Pancreas (tissue), 10 donors: ENCODE data around the gene IL26. TPM values are rescaled to one million over a fixed set of nuclear protein-coding genes. Genes with fewer than 3 reads are reported as not detected.

Experiments used
- ATAC-seq, 4 donors: fragments of 200-7000 bp; cut with Tn5 transposase; one replicate each; pipeline versions ENCODE4 v1.8.0 to v1.9.1; 2020; ENCODE audit warnings: mild to moderate bottlenecking in 4 of 4, moderate library complexity in 4 of 4
- DNase-seq, 6 donors: peaks; one replicate each; pipeline ENCODE4 v3.0.0-alpha.2; 2020
- FAIRE-seq: peaks from 2 replicates; lab custom pipeline; 2012; peaks lifted over from hg19 to GRCh38; lab: Jason Lieb, UNC
- H3K27ac ChIP-seq, 4 donors: fragments of 200-600 bp; sonication (generic); 1 replicate in 3 of 4; 2 replicates in 1 of 4; pipeline versions ENCODE4 v1.5.0 to v1.8.0; 2020
- H3K27me3 ChIP-seq, 4 donors: fragments of 200-600 bp; one replicate each; pipeline ENCODE4 v1.8.0; 2021
- H3K36me3 ChIP-seq, 3 donors: fragments of 200-600 bp; sonication (generic) in 1 of 3; one replicate each; pipeline versions ENCODE4 v1.5.0 to v1.8.0; 2020 to 2021
- H3K4me1 ChIP-seq, 3 donors: fragments of 200-600 bp; one replicate each; pipeline ENCODE4 v1.8.0; 2021
- H3K4me3 ChIP-seq, 4 donors: fragments of 200-600 bp; sonication (generic) in 2 of 4; one replicate each; pipeline versions ENCODE4 v1.5.0 to v1.8.0; 2020 to 2021
- H3K9me3 ChIP-seq, 4 donors: fragments of 200-600 bp; one replicate each; pipeline ENCODE4 v1.8.0; 2021
- WGBS, 2 donors: extraction: QIAGEN DNeasy Blood & Tissue Kit; methylation state at CpG; one replicate each; pipeline ENCODE4 v1.1.7; 2013; 5-methylcytosine and 5-hydroxymethylcytosine counted together
- intact Hi-C, 3 donors: fragments of 100-400 bp; cut with DNase I; formaldehyde crosslinking; loops; one replicate each; pipeline versions ENCODE4 v1.11.1 to v1.14.2; 2022
- polyA plus RNA-seq, 2 donors: library from polyadenylated mRNA; stranded (reverse); fragments of 200-250 nt; gene quantifications; one replicate each; pipeline ENCODE4 v1.2.3, GENCODE V29; 2013
- total RNA-seq, 6 donors: library from RNA; stranded (reverse); fragmentation: NEBNext Ultra II Directional in 4 of 6; extraction: Animal tissue kit (Norgen Biotek cat#: 25700) in 4 of 6; gene quantifications; one replicate each; pipeline versions ENCODE4 v1.2.1 to v1.2.4, GENCODE V29; 2021 to 2023
- TF ChIP-seq, protein P1 (sequence below), 4 donors: fragments of 200-600 bp; sonication (generic) in 3 of 4; IDR thresholded peaks; one replicate each; pipeline versions ENCODE4 v1.5.0 to v1.8.0; 2021; ENCODE audit warnings: antibody characterized with exemption in 4 of 4
- donor health status: healthy with polysubstance abuse.
- donor health status: DM: no; HTN: no; CAD: no; lungs with moderate emphysema.
- donor health status: DM: no; HTN: no; CAD: no.
- donor health status: control.
- donor health status: control.
- donor health status: Bipolar disorder and iron deficiency.
- donor health status: DM: yes; HTN: yes; CAD: no.
- donor health status: DM: no; HTN: no; CAD: no.
- donor health status: DM: no; HTN: no; CAD: no.
- donor health status: DM: yes; HTN: yes; CAD: no.

IL26 gene
- total and polyA plus RNA-seq, 8 donors, result not detected

DNA sequence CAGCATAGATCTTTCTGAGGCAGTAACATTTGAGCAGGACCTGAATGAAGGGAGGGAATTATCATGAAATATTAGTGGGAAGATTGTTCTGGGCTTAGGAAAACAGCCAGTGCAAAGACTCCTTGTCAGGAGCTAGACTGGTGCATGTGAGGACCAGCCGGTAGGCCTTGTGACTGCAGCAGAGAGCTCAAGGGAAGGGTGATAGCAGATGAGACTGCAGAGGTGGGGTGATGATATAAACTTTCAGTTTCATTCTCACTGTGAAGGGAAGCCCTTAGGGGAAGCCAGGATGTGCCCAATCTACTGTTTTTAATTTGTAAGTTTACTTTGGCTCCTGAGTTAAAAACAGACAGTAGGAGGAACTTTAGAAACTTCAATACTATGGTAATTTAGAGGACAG lies 15.4 kb upstream of the IL26 start:
- Histone ChIP-seq H3K4me3 (no peak overlapping the region), H3K36me3 (no peaks in the 10 kb centered on the region), H3K27ac (no peak overlapping the region), H3K4me1 (peaks cover 0 to 5% (median 0%) of the 10 kb centered on the region in 3 donors), H3K27me3 (no peaks in the 10 kb centered on the region), H3K9me3 (no peaks in the 10 kb centered on the region)
- FAIRE-seq (no peak), ATAC-seq (peak in 2 of 4 donors; percentile 34 to 56), DNase-seq (no peak)
- TF ChIP-seq, protein P1, sequence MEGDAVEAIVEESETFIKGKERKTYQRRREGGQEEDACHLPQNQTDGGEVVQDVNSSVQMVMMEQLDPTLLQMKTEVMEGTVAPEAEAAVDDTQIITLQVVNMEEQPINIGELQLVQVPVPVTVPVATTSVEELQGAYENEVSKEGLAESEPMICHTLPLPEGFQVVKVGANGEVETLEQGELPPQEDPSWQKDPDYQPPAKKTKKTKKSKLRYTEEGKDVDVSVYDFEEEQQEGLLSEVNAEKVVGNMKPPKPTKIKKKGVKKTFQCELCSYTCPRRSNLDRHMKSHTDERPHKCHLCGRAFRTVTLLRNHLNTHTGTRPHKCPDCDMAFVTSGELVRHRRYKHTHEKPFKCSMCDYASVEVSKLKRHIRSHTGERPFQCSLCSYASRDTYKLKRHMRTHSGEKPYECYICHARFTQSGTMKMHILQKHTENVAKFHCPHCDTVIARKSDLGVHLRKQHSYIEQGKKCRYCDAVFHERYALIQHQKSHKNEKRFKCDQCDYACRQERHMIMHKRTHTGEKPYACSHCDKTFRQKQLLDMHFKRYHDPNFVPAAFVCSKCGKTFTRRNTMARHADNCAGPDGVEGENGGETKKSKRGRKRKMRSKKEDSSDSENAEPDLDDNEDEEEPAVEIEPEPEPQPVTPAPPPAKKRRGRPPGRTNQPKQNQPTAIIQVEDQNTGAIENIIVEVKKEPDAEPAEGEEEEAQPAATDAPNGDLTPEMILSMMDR (IDR thresholded peaks at IDR 0.05), result no peak
- intact Hi-C loops, result no loop called here
- 77 to 80% methylated on average over 1 of the region's 1 CpG for WGBS, 2 donors

DNA sequence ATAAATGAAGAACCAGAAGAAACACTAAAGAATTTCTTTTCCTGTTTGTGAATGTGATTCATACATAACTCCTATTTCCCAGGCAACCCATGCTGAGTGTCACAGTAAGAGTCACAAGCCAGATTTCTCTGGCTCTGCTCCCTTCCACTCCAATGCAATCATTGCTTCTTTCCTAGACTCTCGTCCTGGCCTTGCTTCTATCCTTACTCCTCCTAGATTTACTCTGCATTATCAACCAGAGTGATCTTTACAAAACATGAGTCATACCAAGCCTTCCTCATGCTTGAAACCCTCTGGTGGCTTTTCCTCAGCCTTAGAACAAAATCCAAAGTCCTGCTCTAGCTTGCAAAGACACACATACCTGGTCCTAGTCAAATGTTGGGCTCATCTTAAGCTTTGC lies 14.5 kb upstream of the IL26 start:
- Histone ChIP-seq H3K36me3 (no peaks in the 10 kb centered on the region), H3K27me3 (no peaks in the 10 kb centered on the region), H3K27ac (no peak overlapping the region), H3K4me1 (peaks cover 0 to 6% (median 0%) of the 10 kb centered on the region in 3 donors), H3K9me3 (no peaks in the 10 kb centered on the region), H3K4me3 (no peak overlapping the region)
- 42 to 45% methylated on average over 1 of the region's 1 CpG for WGBS, 2 donors
- DNase-seq, result peak in 1 of 6 donors; percentile 35
- intact Hi-C loops, result no loop called here
- no peak for FAIRE-seq
- ATAC-seq, result peak; percentile 11 to 58 (median 40)
- TF ChIP-seq, protein P1 (IDR thresholded peaks at IDR 0.05), result no peak

DNA sequence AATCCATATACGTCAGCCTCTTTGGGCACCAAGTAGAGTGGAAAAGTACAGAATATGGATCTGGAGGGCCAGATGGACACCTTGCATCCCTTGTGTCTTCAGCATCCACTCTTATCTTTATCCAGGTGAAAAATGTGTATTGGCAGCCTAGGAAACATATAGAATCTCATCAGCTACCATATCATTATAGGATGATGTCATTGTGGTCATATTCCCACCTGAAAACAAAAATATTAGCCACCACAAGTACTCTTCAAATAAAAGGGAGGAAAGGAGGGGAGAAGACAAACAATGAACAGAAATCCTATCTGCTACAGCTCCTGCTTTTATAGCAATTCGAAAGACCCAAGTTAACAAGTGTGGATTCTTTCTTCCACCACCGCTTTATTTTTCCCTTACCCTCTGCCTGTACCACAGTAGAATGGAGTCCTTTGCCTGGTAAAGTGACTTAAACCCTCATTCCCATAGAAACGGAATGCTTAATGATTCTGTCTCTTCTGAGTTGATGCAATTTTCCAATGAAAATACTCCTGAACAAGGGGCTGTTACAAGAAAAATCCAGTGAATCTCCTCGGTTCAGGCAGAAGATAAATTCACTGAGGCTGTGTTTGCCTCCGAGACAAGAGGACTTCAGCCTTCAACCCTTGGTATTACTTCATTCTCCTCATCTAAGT lies 13.8 kb upstream of the IL26 start:
- 82 to 87% methylated on average over 6 of the region's 6 CpGs for WGBS, 2 donors
- intact Hi-C loops, result no loop called here
- FAIRE-seq, result no peak

DNA sequence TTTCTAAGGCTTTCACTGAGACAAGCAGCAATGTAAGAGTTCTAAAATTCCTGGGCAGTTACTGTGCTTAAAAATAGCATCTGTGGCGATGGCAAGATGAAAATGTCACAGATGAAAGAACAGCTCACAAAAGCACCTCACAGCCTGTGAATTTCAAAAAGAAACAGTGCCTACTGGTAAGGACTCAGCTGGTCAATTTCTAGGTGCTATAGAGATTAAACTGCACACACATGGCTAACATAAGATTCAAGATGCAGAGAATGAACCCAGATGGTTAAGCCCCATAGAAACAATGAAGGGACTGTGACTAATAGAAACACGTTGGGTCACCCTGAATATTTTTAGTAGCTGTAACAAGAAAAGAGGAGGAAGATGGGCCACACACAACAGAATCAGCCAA lies 12.0 kb upstream of the IL26 start:
- H3K4me1 ChIP-seq, result peaks cover 0 to 6% (median 0%) of the 10 kb centered on the region in 3 donors
- DNase-seq (no peak), FAIRE-seq (no peak), ATAC-seq (no peak)
- H3K36me3 ChIP-seq, result no peaks in the 10 kb centered on the region
- TF ChIP-seq, protein P1 (IDR thresholded peaks at IDR 0.05), result no peak
- WGBS, 2 donors, result 72% methylated on average over 2 of the region's 2 CpGs
- H3K9me3 ChIP-seq, result no peaks in the 10 kb centered on the region
- intact Hi-C loops, result no loop called here
- H3K4me3 ChIP-seq, result no peak overlapping the region
- H3K27ac ChIP-seq, result no peak overlapping the region
- no peaks in the 10 kb centered on the region for H3K27me3 ChIP-seq

More for the DNA sequence above, 13.8 kb upstream of the IL26 start:
- DNase-seq (no peak), ATAC-seq (no peak)
- TF ChIP-seq, protein P1 (IDR thresholded peaks at IDR 0.05), result no peak
- Histone ChIP-seq H3K9me3 (no peaks in the 10 kb centered on the region), H3K27me3 (no peaks in the 10 kb centered on the region), H3K4me3 (no peak overlapping the region), H3K4me1 (peaks cover 0 to 6% (median 0%) of the 10 kb centered on the region in 3 donors), H3K27ac (no peak overlapping the region), H3K36me3 (no peaks in the 10 kb centered on the region)

DNA sequence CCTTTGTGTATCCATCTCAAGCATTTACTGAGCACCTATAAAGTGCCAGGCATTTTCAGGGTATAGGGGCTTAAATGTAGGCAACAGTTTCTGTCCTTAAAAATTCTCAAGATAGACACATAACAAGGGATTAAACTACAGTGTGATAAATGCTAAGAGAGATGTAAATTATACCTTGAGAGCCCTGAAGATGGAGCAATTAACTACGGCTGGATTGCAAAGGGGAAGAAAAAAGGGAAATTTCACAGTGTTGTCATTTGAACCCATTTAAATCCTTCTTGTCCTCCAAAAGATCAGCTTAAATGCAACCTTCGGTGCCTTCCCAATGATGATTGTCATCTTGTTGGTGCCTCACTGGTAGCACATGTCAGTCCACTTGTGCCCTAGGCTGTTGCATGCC lies 11.5 kb upstream of the IL26 start:
- no peaks in the 10 kb centered on the region for H3K27me3 ChIP-seq
- intact Hi-C loops, result no loop called here
- WGBS, 2 donors, result 78 to 90% methylated on average over 2 of the region's 2 CpGs
- no peaks in the 10 kb centered on the region for H3K9me3 ChIP-seq
- no peak for DNase-seq
- H3K36me3 ChIP-seq, result no peaks in the 10 kb centered on the region
- H3K4me1 ChIP-seq, result peaks cover 0 to 6% (median 0%) of the 10 kb centered on the region in 3 donors
- TF ChIP-seq, protein P1 (IDR thresholded peaks at IDR 0.05), result no peak
- H3K4me3 ChIP-seq, result peak overlapping the region in 2 of 4 donors; percentile 25 to 35
- peak; percentile 7 to 23 (median 20) for ATAC-seq
- no peak for FAIRE-seq
- H3K27ac ChIP-seq, result peak overlapping the region in 3 of 4 donors; percentile 17 to 53 (median 41)
